Vagina (tissue), 2 donors: ENCODE data around the gene SLC16A6. TPM values are rescaled to one million over a fixed set of nuclear protein-coding genes. Genes with fewer than 3 reads are reported as not detected.
"Not testable (repeated sequence)": the region's sequence is repeated elsewhere in the genome, so short reads cannot be mapped to it uniquely, and the experiment has no call there.

Source experiments
- DNase-seq, 2 donors: peaks; one replicate each; pipeline ENCODE4 v3.0.0-alpha.2; 2017; ENCODE audit errors: extremely low spot score in 2 of 2
- H3K27ac ChIP-seq: fragments of 200-600 bp; sonication (generic); one replicate; pipeline ENCODE4 v1.5.1; 2019
- H3K27me3 ChIP-seq: fragments of 200-600 bp; sonication (generic); one replicate; pipeline ENCODE4 v1.5.1; 2019
- H3K36me3 ChIP-seq, 2 donors: fragments of 200-600 bp; sonication (generic); one replicate each; pipeline ENCODE4 v1.5.1; 2017 to 2019
- H3K4me1 ChIP-seq: fragments of 200-600 bp; sonication (generic); one replicate; pipeline ENCODE4 v1.5.1; 2019
- H3K4me3 ChIP-seq, 2 donors: fragments of 200-600 bp; sonication (generic); 1 replicate in 1 of 2; 2 replicates in 1 of 2; pipeline ENCODE4 v1.5.1; 2016 to 2019
- H3K9me3 ChIP-seq: fragments of 200-600 bp; sonication (generic); one replicate; pipeline ENCODE4 v1.5.1; 2019
- CTCF ChIP-seq, 3 experiments: fragments of 450-650 bp in 2 of 3; fragments of 200-600 bp in 1 of 3; sonication (generic) in 1 of 3; IDR thresholded peaks; one replicate each; pipeline ENCODE4 v1.5.1; 2017 to 2019; ENCODE audit warnings: antibody characterized with exemption in 3 of 3, mild to moderate bottlenecking in 2 of 3, moderate library complexity in 2 of 3
- POLR2A ChIP-seq, 2 donors: fragments of 450-650 bp; IDR thresholded peaks; one replicate each; pipeline ENCODE4 v1.6.1; 2017; ENCODE audit warnings: antibody characterized with exemption in 2 of 2, mild to moderate bottlenecking in 2 of 2, moderate library complexity in 2 of 2
- POLR2AphosphoS5 ChIP-seq, 2 donors: sonication (generic); formaldehyde crosslinking; IDR thresholded peaks; one replicate each; pipeline ENCODE4 v1.9.0; 2017; ENCODE audit warnings: antibody characterized with exemption in 2 of 2, mild to moderate bottlenecking in 2 of 2, low read depth in 1 of 2; ENCODE audit not compliant: insufficient read depth in 1 of 2
- intact Hi-C: fragments of 100-400 bp; cut with DNase I; formaldehyde crosslinking; loops from one replicate; pipeline ENCODE4 v1.15.1; 2023
- total RNA-seq: library from RNA; depleted of rRNA; stranded (reverse); fragments of >200 nt; gene quantifications from one replicate; pipeline ENCODE4 v1.2.3, GENCODE V29; 2016

The SLC16A6 gene, protein sequence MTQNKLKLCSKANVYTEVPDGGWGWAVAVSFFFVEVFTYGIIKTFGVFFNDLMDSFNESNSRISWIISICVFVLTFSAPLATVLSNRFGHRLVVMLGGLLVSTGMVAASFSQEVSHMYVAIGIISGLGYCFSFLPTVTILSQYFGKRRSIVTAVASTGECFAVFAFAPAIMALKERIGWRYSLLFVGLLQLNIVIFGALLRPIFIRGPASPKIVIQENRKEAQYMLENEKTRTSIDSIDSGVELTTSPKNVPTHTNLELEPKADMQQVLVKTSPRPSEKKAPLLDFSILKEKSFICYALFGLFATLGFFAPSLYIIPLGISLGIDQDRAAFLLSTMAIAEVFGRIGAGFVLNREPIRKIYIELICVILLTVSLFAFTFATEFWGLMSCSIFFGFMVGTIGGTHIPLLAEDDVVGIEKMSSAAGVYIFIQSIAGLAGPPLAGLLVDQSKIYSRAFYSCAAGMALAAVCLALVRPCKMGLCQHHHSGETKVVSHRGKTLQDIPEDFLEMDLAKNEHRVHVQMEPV
- 2.7 TPM for total RNA-seq

DNA sequence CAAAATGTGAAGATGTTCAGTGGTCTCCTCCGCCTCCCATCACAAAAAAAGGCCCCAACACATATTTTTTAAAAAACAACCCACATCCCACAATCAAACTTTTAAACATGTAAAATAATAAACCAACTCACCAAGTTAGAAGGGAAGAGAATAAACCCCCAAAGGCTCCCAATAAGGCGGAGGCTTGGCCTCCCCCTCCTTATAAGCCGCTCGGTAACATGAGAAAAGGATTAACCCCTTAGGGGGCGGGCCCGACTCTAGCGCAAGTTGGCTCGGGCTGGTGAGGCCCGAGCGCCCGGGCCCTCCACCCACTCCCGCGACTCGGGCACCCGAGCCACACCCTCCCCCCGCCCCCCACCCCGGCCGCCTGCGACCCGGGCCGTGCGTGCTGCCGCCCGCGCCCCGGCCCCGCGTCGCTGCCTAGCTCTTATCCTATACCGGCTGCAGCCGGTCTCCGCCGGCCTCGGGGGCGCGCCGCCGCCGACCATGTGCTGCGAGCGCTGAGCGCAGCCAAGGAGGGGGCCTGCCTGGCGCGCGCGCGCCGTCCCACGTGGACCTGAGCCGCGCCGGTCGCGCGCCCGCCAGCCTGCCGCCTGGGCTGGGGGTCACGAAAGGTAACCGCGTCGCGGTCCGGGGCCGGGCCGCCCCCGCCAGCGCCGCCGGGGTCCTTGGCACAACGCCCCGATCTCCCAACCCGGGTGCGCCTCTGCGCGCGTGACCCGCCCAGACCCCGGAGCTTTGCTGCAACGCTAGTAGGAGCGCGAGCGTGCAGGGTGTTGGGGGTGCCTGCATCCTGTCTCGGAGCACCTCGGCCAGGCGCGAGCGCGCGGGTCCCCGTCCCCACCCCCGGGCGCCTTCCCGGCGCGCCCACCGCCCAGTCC lies at the start of gene SLC16A6, which contains the start of gene ARSG:
Gene SLC16A6 (minus strand): TSS at position 173 of the 881 bp plus-strand sequence. CDS start 12,807 bp downstream, outside the sequence.
Gene ARSG (plus strand): TSS at position 541 of the 881 bp plus-strand sequence. CDS start 15,999 bp downstream, outside the sequence.
- DNase-seq = no peak
- intact Hi-C loops = no loop called here
- Histone ChIP-seq H3K4me1 (peaks cover 33% of the 10 kb centered on the region), H3K9me3 (no peaks in the 10 kb centered on the region), H3K27ac (peak within 1 kb of the TSS; percentile 67), H3K27me3 (no peaks in the 10 kb centered on the region), H3K4me3 (peak within 1 kb of the TSS; percentile 53 to 76), H3K36me3 (no peaks in the 10 kb centered on the region)
- TF ChIP-seq POLR2A (IDR thresholded peaks at IDR 0.05) (no peak), CTCF (IDR thresholded peaks at IDR 0.05) (no peak), POLR2AphosphoS5 (IDR thresholded peaks at IDR 0.05; ENCODE audit: insufficient read depth in 1 of 2, low read depth in 1 of 2) (no peak)

DNA sequence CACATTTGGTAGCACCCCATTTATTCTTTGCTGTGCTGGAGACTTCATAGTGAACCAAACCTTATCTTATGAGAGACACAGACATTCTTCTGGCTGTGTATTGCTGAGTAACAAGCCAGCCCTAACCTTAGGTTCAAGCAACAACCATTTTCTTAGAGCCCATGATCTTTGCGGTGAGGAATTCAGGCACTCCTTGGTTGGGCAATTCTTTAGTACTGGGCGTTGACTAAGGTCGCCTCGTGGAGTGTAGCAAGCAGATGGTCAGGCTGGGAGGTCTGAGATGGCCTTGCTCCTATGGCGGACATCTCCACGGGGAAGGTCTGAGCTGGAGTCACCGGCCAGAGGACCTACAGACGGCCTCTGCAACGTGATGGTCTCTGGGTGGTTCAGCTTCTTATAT lies 43.5 kb upstream of the SLC16A6 start:
- no peaks in the 10 kb centered on the region for H3K9me3 ChIP-seq
- intact Hi-C loops = no loop called here
- DNase-seq = no peak
- no peak overlapping the region for H3K27ac ChIP-seq
- H3K36me3 ChIP-seq = no peaks in the 10 kb centered on the region
- no peaks in the 10 kb centered on the region for H3K4me1 ChIP-seq
- H3K27me3 ChIP-seq = no peaks in the 10 kb centered on the region
- no peak overlapping the region for H3K4me3 ChIP-seq
- TF ChIP-seq CTCF (IDR thresholded peaks at IDR 0.05) (no peak), POLR2AphosphoS5 (IDR thresholded peaks at IDR 0.05; ENCODE audit: insufficient read depth in 1 of 2, low read depth in 1 of 2) (no peak), POLR2A (IDR thresholded peaks at IDR 0.05) (no peak)

DNA sequence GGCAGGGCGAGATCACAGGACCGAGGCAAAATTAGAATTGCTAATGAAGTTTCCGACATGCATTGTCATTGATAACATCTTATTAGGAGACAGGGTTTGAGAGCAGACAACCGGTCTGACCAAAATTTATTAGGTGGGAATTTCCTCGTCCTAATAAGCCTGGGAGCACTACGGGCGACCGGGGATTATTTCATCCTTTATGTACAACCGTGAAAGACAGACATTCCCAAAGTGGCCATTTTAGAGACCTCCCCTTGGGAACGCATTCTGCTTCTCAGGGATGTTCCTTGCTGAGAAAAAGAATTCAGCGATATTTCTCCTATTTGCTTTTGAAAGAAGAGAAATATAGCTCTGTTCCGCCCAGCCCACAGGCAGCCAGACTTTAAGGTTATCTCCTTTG lies 41.0 kb upstream of the SLC16A6 start:
- H3K27ac ChIP-seq, H3K36me3 ChIP-seq, intact Hi-C loops, H3K4me3 ChIP-seq, H3K9me3 ChIP-seq, DNase-seq, H3K4me1 ChIP-seq, H3K27me3 ChIP-seq: not testable (repeated sequence)

DNA sequence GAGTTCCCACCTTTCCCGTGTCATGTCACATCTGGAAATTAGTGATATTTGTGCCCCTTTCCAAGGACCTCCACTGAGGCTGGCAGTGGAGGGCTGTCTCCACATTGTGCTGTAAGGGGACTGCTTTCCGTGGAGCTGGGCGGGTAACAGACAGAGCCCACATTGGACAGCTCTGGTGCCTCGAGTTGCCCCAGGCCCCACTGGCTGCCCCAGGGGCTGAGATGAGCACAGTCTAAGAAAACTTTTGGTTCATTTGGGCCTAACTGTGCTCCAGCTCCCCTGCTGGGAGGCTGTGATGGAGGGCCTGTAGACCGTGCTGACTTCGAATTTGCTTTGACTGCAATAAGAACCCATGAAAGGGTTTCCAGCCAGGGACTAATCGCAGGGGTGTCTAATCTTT lies 38.4 kb upstream of the SLC16A6 start:
- DNase-seq = no peak
- Histone ChIP-seq H3K4me1 (no peaks in the 10 kb centered on the region), H3K4me3 (no peak overlapping the region), H3K9me3 (no peaks in the 10 kb centered on the region), H3K36me3 (no peaks in the 10 kb centered on the region), H3K27me3 (no peaks in the 10 kb centered on the region), H3K27ac (no peak overlapping the region)
- intact Hi-C loops = no loop called here
- TF ChIP-seq POLR2A (IDR thresholded peaks at IDR 0.05) (no peak), POLR2AphosphoS5 (IDR thresholded peaks at IDR 0.05; ENCODE audit: insufficient read depth in 1 of 2, low read depth in 1 of 2) (no peak)

DNA sequence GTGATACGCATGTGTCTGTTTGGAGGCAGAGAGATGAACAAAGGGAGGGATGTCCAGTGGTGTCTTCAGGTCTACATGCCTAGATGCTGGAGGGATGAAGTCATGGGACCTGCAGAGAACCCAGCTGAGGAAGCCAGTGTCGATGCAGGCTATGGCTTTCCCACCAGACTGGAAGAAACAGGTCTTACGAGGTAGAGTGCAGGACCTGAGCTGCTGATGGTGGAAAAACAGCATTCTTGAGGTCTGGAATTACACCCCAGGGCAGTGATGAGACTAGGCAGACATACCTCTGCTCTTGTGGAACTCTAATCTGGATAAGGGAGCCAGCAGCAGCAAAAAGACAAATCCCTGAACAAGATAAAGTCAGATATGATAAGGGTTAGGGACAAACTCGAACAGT lies 37.7 kb upstream of the SLC16A6 start:
- H3K36me3 ChIP-seq = no peaks in the 10 kb centered on the region
- H3K4me3 ChIP-seq = no peak overlapping the region
- no peak overlapping the region for H3K27ac ChIP-seq
- H3K4me1 ChIP-seq = no peaks in the 10 kb centered on the region
- no peaks in the 10 kb centered on the region for H3K27me3 ChIP-seq
- H3K9me3 ChIP-seq = no peaks in the 10 kb centered on the region
- no peak for DNase-seq
- TF ChIP-seq POLR2AphosphoS5 (IDR thresholded peaks at IDR 0.05; ENCODE audit: insufficient read depth in 1 of 2, low read depth in 1 of 2) = no peak
- no peak for TF ChIP-seq CTCF (IDR thresholded peaks at IDR 0.05)
- no peak for TF ChIP-seq POLR2A (IDR thresholded peaks at IDR 0.05)
- intact Hi-C loops = no loop called here
